NCI-H226 (cell line): ENCODE measurements around the gene ZNF576.
A peak's percentile ranks its signal among the peaks of the same experiment; 100 is the strongest.
"Not testable (repeated sequence)": the region's sequence is repeated elsewhere in the genome, so short reads cannot be mapped to it uniquely, and the experiment has no call there.

ENCODE experiments used
- DNase-seq: peaks from one replicate; pipeline ENCODE4 v3.0.0-alpha.2; 2015

ZNF576 gene, protein sequence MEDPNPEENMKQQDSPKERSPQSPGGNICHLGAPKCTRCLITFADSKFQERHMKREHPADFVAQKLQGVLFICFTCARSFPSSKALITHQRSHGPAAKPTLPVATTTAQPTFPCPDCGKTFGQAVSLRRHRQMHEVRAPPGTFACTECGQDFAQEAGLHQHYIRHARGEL

GRCh38 chr19:43595999-43596841, at the start of gene ZNF576, which contains the start of gene IRGQ:
Gene ZNF576, plus strand, starts transcription at chr19:43596595. Its CDS starts 514 bp downstream, at chr19:43597109.
Gene IRGQ, minus strand, starts transcription at chr19:43596134. Its CDS starts 796 bp downstream, at chr19:43595338.
- DNase-seq = peak; percentile 91

DNA sequence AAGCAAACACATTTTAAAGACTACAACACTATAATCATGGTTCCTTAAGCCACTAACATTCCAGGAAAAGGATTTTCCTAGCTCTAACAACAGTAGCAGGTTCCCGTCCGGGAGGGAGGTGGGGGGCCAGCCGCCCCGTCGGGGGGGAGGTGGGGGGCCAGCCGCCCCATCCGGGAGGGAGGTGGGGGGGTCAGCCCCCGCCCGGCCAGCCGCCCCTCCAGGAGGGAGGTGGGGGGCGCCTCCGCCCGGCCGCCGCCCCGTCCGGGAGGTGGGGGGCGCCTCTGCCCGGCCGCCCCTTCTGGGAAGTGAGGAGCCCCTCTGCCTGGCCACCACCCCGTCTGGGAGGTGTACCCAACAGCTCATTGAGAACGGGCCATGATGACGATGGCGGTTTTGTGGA, 48.5 kb upstream of the ZNF576 start:
- not testable (repeated sequence) for DNase-seq

GRCh38 chr19:43548706-43549105, 47.7 kb upstream of the ZNF576 start:
- no peak for DNase-seq

GRCh38 chr19:43551399-43552197, 44.8 kb upstream of the ZNF576 start:
- DNase-seq = no peak

DNA sequence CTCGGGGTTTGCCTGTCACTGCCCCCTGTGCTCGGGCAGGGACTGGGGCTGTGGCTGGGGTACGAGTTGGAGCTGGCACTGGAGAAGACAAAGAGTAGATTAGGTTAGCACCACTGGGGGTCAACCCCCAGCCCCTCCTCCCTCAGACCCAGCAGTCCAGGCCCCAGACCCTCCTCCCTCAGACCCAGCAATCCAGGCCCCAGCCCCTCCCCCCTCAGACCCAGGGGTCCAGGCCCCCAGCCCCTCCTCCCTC, 44.3 kb upstream of the ZNF576 start:
- DNase-seq = no peak

- no peak for DNase-seq
These were observed 43.8 kb upstream of the ZNF576 start for GRCh38 chr19:43552616-43553015.

GRCh38 chr19:43553656-43554055, 42.7 kb upstream of the ZNF576 start:
- DNase-seq = no peak

GRCh38 chr19:43554317-43554895, 42.0 kb upstream of the ZNF576 start:
- no peak for DNase-seq

DNA sequence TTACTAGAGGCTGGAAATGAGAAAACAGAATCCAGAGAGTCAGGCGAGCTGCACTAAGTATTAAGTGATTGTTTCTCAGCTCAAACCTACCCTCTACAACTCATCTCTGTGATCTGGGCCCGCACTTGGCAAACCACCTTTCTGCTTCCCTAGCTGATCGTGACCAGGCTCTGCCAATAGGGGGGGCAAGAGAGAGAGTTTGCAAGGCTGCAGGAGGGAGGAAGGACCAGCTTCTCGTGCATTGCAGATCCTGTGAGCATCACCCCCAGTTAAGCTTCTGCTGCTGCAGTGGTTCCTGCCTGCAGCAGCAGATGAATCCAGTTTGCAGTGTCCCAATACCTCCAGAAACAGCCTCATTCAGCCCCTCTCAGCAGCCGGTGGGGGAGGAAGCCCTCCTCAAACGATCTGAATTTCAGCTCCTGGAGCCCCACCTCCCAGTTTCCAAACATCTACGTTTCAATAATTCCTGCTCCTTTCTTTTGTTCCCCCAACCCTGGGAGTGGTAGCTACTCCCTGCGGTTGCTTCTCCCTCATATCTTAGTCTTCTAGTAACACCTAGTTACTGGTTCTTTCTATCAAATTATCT, 41.1 kb upstream of the ZNF576 start:
- peak; percentile 36 for DNase-seq

DNA sequence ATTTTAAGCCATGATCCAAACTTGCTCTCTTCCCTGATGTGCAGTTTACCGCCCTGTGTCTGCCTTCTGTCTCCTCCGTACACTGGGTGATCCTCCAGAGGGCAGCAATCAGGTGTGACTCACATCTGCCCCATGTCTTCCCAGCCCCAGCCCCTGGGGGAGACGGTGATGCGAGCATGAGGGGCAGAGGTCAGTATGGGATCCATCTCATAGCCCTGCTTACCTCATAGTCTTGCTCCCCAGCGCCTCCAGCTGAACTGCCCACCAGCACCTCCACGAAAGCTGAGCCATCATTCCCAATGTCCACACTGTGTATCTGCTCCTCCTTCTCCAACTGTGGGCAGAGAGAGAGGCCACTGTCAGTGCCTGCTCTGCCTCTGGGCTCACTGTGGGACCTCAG, 35.7 kb upstream of the ZNF576 start:
- DNase-seq = peak; percentile 50

GRCh38 chr19:43561139-43561970, 35.0 kb upstream of the ZNF576 start:
- DNase-seq = no peak

- DNase-seq = no peak
These were observed 34.1 kb upstream of the ZNF576 start for GRCh38 chr19:43562226-43562697.

- DNase-seq = peak; percentile 94
These were observed 33.6 kb upstream of the ZNF576 start for GRCh38 chr19:43562698-43563241.

DNA sequence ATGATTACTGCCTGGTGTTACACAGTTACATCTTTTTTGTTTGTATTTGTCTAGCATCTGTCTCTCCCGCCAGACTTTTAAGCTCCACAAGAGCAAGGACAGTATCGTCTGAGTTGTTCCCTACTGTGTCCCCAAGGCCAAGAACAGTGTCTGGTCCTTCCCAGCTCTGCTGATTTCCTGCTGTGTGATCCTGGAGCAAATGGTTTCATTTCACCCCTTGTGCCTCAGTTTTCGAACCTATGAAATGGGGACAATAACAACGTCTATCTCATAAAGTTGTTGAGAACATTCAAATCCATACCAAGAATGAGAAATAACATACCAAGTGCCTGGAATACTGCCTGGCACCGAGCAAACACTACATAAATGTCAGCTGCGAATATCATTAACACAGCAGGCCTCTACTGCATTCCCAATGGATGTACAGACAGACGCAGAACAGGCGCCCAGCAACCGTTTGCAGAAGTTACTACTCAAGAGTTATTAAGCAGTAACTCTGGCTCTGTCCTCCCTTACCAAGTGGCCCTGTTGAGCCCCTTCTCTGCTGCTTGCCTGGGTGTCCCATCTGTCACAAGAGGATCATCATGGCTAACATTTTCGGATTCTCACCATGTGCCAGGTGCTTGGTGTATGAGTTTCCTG, 32.5 kb upstream of the ZNF576 start:
- no peak for DNase-seq

DNA sequence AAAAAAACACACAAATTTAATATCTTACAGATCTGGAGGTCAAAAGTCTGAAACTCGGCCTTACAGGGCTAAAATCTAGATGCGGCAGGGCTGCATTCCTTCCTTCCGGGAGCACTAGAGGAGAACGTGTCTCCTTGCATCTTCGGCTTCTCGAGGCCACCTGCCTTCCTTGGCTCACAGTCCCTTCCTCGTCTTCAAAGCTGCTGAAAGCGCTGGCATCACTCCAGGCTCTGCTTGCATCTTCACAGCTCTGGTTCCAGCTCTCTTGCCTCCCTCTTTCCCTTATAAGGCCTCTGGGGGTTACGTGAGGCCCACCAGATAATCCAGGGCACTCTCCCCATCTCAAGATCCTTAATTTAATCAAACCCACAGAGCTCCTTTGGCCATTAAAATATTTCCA, 31.6 kb upstream of the ZNF576 start:
- DNase-seq = no peak

GRCh38 chr19:43569657-43570056, 26.7 kb upstream of the ZNF576 start:
- no peak for DNase-seq

DNA sequence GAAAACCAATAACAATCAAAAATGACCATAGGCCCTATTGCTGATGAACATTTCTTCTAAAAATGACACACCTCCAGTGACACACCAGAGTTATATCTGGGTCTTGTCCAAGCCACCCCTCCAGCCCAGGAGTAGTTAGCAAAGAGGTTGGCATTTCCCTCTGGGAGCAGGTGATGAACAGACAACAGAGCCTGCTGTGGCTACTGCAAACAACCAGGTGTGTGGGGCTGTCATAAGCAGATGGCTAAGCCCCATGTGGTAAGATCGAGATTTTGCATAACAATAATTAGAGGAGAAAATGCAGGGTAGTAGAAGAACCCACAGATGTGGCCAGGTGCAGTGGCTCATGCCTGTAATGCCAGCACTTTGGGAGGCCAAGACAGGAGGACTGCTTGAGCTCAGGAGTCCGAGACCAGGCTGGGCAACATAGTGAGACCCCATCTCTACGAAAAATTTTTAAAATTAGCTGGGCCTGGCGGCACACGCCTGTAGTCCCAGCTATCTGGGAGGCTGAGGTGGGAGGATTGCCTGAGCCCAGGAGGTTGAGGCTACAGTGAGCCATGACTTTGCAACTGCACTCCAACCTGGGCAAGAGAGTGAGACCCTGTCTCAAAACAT, 26.1 kb upstream of the ZNF576 start:
- no peak for DNase-seq

DNA sequence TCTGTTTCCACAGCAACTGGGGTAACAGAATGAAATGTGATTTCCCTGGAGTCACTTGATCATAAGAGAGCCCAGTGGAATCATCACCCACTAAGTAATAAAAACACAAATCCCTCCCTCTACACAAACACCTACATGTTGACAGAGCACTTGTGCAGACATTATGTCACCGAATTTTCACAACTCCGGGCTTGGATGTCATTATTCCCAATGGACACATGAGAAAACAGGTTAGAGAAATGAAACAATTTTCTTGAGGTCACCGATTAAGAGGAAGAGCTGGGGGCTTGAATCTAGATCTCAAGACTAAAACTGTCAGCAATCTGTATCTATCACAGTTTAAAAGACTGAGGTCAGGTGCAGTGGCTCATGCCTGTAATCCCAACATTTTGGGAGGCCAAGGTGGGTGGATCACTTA, 24.2 kb upstream of the ZNF576 start:
- DNase-seq = no peak

GRCh38 chr19:43574424-43575155, 21.8 kb upstream of the ZNF576 start:
- DNase-seq = no peak
